HEK293 (cell line): ENCODE results near the gene C2CD5.
A peak's percentile ranks its signal among the peaks of the same experiment; 100 is the strongest.

Experiments used
- GLIS2 ChIP-seq: fragments of 450-650 bp; formaldehyde crosslinking; IDR thresholded peaks from 2 replicates; pipeline ENCODE4 v1.5.1; 2016; ENCODE audit warnings: missing biosample characterization, missing genetic modification characterization
- HOXC10 ChIP-seq: sonication (generic); formaldehyde crosslinking; IDR thresholded peaks from 2 replicates; pipeline ENCODE4 v1.8.1; 2023; ENCODE audit warnings: mild to moderate bottlenecking, missing genetic modification reagents
- KLF1 ChIP-seq: fragments of 450-650 bp; formaldehyde crosslinking; IDR thresholded peaks from 2 replicates; pipeline ENCODE4 v1.5.1; 2016; ENCODE audit warnings: missing biosample characterization, missing genetic modification characterization
- KLF16 ChIP-seq: fragments of 450-650 bp; formaldehyde crosslinking; IDR thresholded peaks from 2 replicates; pipeline ENCODE4 v1.5.1; 2017; ENCODE audit warnings: missing biosample characterization, missing genetic modification characterization
- KLF7 ChIP-seq: fragments of 450-650 bp; formaldehyde crosslinking; IDR thresholded peaks from 2 replicates; pipeline ENCODE4 v1.5.1; 2016; ENCODE audit warnings: missing biosample characterization, missing genetic modification characterization, borderline replicate concordance
- MZF1 ChIP-seq: fragments of 450-650 bp; formaldehyde crosslinking; IDR thresholded peaks from 2 replicates; pipeline ENCODE4 v1.5.1; 2017; ENCODE audit warnings: missing biosample characterization, missing genetic modification characterization, borderline replicate concordance
- PATZ1 ChIP-seq: fragments of 450-650 bp; formaldehyde crosslinking; IDR thresholded peaks from 2 replicates; pipeline ENCODE4 v1.5.1; 2016; ENCODE audit warnings: missing biosample characterization, missing genetic modification characterization
- TSHZ1 ChIP-seq: fragments of 450-650 bp; formaldehyde crosslinking; IDR thresholded peaks from 2 replicates; pipeline ENCODE4 v1.5.1; 2016; ENCODE audit warnings: missing biosample characterization, missing genetic modification characterization, borderline replicate concordance
- ZBTB21 ChIP-seq: fragments of 450-650 bp; formaldehyde crosslinking; IDR thresholded peaks from 2 replicates; pipeline ENCODE4 v1.5.1; 2017; ENCODE audit warnings: missing biosample characterization, missing genetic modification characterization
- ZBTB26 ChIP-seq: fragments of 450-650 bp; formaldehyde crosslinking; optimal IDR thresholded peaks from 2 replicates; pipeline ENCODE3; 2016; ENCODE audit warnings: missing biosample characterization, mild to moderate bottlenecking, missing genetic modification characterization
- ZBTB49 ChIP-seq: fragments of 450-650 bp; formaldehyde crosslinking; IDR thresholded peaks from 2 replicates; pipeline ENCODE4 v1.5.1; 2016; ENCODE audit warnings: missing biosample characterization, missing genetic modification characterization, low read depth
- ZNF121 ChIP-seq: fragments of 450-650 bp; formaldehyde crosslinking; IDR thresholded peaks from 2 replicates; pipeline ENCODE4 v1.5.1; 2016; ENCODE audit warnings: missing biosample characterization, missing genetic modification characterization
- ZNF169 ChIP-seq: fragments of 450-650 bp; formaldehyde crosslinking; IDR thresholded peaks from 2 replicates; pipeline ENCODE4 v1.5.1; 2016; ENCODE audit warnings: missing biosample characterization, missing genetic modification characterization
- ZNF266 ChIP-seq: fragments of 450-650 bp; formaldehyde crosslinking; IDR thresholded peaks from 2 replicates; pipeline ENCODE4 v1.5.1; 2016; ENCODE audit warnings: missing biosample characterization, missing genetic modification characterization, low read depth
- ZNF335 ChIP-seq: fragments of 450-650 bp; formaldehyde crosslinking; conservative IDR thresholded peaks from 2 replicates; pipeline ENCODE4 v1.5.1; 2016; ENCODE audit warnings: missing biosample characterization, missing genetic modification characterization
- ZNF366 ChIP-seq: fragments of 450-650 bp; formaldehyde crosslinking; conservative IDR thresholded peaks from 2 replicates; pipeline ENCODE4 v1.5.1; 2016; ENCODE audit warnings: missing biosample characterization, missing genetic modification characterization
- ZNF510 ChIP-seq: fragments of 450-650 bp; formaldehyde crosslinking; IDR thresholded peaks from 2 replicates; pipeline ENCODE4 v1.5.1; 2018; ENCODE audit warnings: mild to moderate bottlenecking, missing genetic modification characterization, missing biosample characterization; ENCODE audit not compliant: insufficient replicate concordance
- ZNF549 ChIP-seq: fragments of 450-650 bp; IDR thresholded peaks from 2 replicates; pipeline ENCODE4 v1.5.1; 2018; ENCODE audit warnings: missing biosample characterization, missing genetic modification characterization, mild to moderate bottlenecking, inconsistent platforms, moderate library complexity
- ZNF555 ChIP-seq: fragments of 450-650 bp; formaldehyde crosslinking; conservative IDR thresholded peaks from 2 replicates; pipeline ENCODE4 v1.5.1; 2017; ENCODE audit warnings: missing biosample characterization, mild to moderate bottlenecking, missing genetic modification characterization, inconsistent platforms
- ZNF558 ChIP-seq: fragments of 450-650 bp; formaldehyde crosslinking; IDR thresholded peaks from 2 replicates; pipeline ENCODE4 v1.5.1; 2016; ENCODE audit warnings: missing biosample characterization, missing genetic modification characterization
- ZNF600 ChIP-seq: fragments of 450-650 bp; formaldehyde crosslinking; IDR thresholded peaks from 2 replicates; pipeline ENCODE4 v1.5.1; 2016; ENCODE audit warnings: missing biosample characterization, missing genetic modification characterization
- ZNF626 ChIP-seq: fragments of 450-650 bp; sonication (Bioruptor Pico); formaldehyde crosslinking; IDR thresholded peaks from 2 replicates; pipeline ENCODE4 v1.5.1; 2018; ENCODE audit warnings: missing biosample characterization, missing genetic modification characterization, inconsistent platforms
- ZNF660 ChIP-seq: fragments of 450-650 bp; IDR thresholded peaks from 2 replicates; pipeline ENCODE4 v1.5.1; 2018; ENCODE audit warnings: missing biosample characterization, mild to moderate bottlenecking, missing genetic modification characterization
- ZNF664 ChIP-seq: fragments of 450-650 bp; formaldehyde crosslinking; IDR thresholded peaks from 2 replicates; pipeline ENCODE4 v1.5.1; 2016; ENCODE audit warnings: missing biosample characterization, missing genetic modification characterization
- ZNF692 ChIP-seq: fragments of 450-650 bp; formaldehyde crosslinking; IDR thresholded peaks from 2 replicates; pipeline ENCODE4 v1.5.1; 2016; ENCODE audit warnings: missing biosample characterization, missing genetic modification characterization
- ZNF701 ChIP-seq: fragments of 450-650 bp; formaldehyde crosslinking; IDR thresholded peaks from 2 replicates; pipeline ENCODE4 v1.5.1; 2016; ENCODE audit warnings: missing biosample characterization, missing genetic modification characterization
- ZSCAN4 ChIP-seq: fragments of 450-650 bp; formaldehyde crosslinking; IDR thresholded peaks from 2 replicates; pipeline ENCODE4 v1.5.1; 2017; ENCODE audit warnings: missing biosample characterization, missing genetic modification characterization

The C2CD5 gene

GRCh38 chr12:22543246-22544037, 900 bp downstream of the C2CD5 start (continued):
- TF ChIP-seq ZBTB26 (tag by site-specific recombination): no peak
- TF ChIP-seq ZNF660 (tag by site-specific recombination): no peak
- TF ChIP-seq ZNF335: peak; percentile 85
- TF ChIP-seq ZNF366 (tag by site-specific recombination): peak; percentile 39; the same call in 1 of the 2 replicates
- TF ChIP-seq ZNF169 (tag by site-specific recombination): no peak
- TF ChIP-seq ZBTB21 (tag by site-specific recombination): peak; percentile 74
- no peak for TF ChIP-seq ZNF555 (tag by site-specific recombination)
- TF ChIP-seq ZBTB49 (tag by site-specific recombination): no peak
- peak; percentile 64 for TF ChIP-seq KLF1 (tag by site-specific recombination)
- no peak for TF ChIP-seq ZNF701
- 0 out of 2 replicates have a peak, but pooled peaks have one; percentile 30 for TF ChIP-seq ZNF600 (tag by site-specific recombination)
- no peak for TF ChIP-seq ZNF266 (tag by site-specific recombination)
- peak; percentile 90 for TF ChIP-seq KLF7 (tag by site-specific recombination)
- peak; percentile 17 for TF ChIP-seq PATZ1 (tag by site-specific recombination)
- no peak for TF ChIP-seq ZNF664 (tag by site-specific recombination)
- no peak for TF ChIP-seq ZNF510 (tag by site-specific recombination)
- peak; percentile 80 for TF ChIP-seq GLIS2 (tag by site-specific recombination)
- peak; percentile 43; the same call in 1 of the 2 replicates for TF ChIP-seq ZNF692 (tag by site-specific recombination)
- no peak for TF ChIP-seq ZNF121
- peak; percentile 32; the same call in 1 of the 2 replicates for TF ChIP-seq KLF16 (tag by site-specific recombination)
- no peak for TF ChIP-seq ZNF626 (tag by site-specific recombination)
- 0 out of 2 replicates have a peak, but pooled peaks have one; percentile 51 for TF ChIP-seq TSHZ1 (tag by site-specific recombination)
- TF ChIP-seq MZF1 (tag by site-specific recombination): no peak
- no peak for TF ChIP-seq HOXC10 (CRISPR knock-in tag)
- no peak for TF ChIP-seq ZNF558 (tag by site-specific recombination)
- no peak for TF ChIP-seq ZNF549
- TF ChIP-seq ZSCAN4 (tag by site-specific recombination): peak; percentile 90
